Epithelial cell of esophagus (primary cell): ENCODE measurements around the gene ARFGEF3.

Experiments used
- DNase-seq: peaks from one replicate; pipeline ENCODE4 v3.0.0; 2010; ENCODE audit warnings: low read depth
- H3K4me3 ChIP-seq: 2 replicates; pipeline ENCODE4 v1.5.1; 2011; ENCODE audit warnings: mild to moderate bottlenecking, low read length, control low read depth
- CTCF ChIP-seq: IDR thresholded peaks from 2 replicates; pipeline ENCODE4 v1.5.1; 2011; ENCODE audit warnings: low read depth, mild to moderate bottlenecking, low read length, control low read depth, inconsistent platforms; ENCODE audit not compliant: insufficient read depth; ENCODE audit errors: missing control alignments

ARFGEF3 gene

GRCh38 chr6:138253731-138254130, 92.0 kb downstream of the ARFGEF3 start:
- no peak for TF ChIP-seq CTCF
- no peak for DNase-seq
- no peak overlapping the region for H3K4me3 ChIP-seq

DNA sequence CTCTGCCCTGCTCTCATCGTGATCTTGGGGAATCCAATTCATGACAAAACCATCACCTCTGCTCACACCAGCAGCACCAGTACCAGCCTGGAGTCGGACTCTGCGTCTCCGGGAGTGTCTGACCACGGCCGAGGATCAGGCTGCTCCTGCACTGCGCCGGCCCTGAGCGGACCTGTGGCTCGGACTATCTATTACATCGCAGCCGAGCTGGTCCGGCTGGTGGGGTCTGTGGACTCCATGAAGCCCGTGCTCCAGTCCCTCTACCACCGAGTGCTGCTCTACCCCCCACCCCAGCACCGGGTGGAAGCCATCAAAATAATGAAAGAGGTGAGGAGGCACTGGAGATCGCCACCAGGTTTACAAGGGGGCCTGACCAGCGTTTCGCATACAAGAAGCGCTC, 93.7 kb downstream of the ARFGEF3 start:
- DNase-seq: no peak
- TF ChIP-seq CTCF: no peak
- H3K4me3 ChIP-seq: no peak overlapping the region

- DNase-seq: no peak
- TF ChIP-seq CTCF: no peak
- H3K4me3 ChIP-seq: no peak overlapping the region
Measured at GRCh38 chr6:138257638-138258040, 95.9 kb downstream of the ARFGEF3 start.

GRCh38 chr6:138258197-138258596, 96.5 kb downstream of the ARFGEF3 start:
- no peak for TF ChIP-seq CTCF
- no peak for DNase-seq
- no peak overlapping the region for H3K4me3 ChIP-seq

DNA sequence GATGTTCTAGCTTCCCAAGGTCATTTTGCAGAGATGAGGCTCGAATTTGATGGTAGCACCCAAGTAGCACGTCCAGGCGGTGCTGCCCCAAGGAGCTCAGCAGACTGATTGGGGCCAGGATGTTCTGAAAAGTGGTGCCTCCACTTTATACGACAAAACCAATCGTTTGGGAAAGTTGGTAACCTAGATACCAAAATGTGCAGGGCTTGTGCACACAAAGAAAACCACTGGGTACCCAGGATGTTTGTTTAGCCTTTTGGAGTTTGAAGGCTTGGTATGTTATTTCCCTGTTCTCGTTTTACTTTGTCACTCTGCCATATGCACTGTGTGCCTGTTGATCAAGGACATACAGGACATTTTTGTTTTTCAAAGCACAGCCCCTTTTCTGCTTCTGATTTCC, 97.3 kb downstream of the ARFGEF3 start:
- no peak for TF ChIP-seq CTCF
- no peak overlapping the region for H3K4me3 ChIP-seq
- no peak for DNase-seq

DNA sequence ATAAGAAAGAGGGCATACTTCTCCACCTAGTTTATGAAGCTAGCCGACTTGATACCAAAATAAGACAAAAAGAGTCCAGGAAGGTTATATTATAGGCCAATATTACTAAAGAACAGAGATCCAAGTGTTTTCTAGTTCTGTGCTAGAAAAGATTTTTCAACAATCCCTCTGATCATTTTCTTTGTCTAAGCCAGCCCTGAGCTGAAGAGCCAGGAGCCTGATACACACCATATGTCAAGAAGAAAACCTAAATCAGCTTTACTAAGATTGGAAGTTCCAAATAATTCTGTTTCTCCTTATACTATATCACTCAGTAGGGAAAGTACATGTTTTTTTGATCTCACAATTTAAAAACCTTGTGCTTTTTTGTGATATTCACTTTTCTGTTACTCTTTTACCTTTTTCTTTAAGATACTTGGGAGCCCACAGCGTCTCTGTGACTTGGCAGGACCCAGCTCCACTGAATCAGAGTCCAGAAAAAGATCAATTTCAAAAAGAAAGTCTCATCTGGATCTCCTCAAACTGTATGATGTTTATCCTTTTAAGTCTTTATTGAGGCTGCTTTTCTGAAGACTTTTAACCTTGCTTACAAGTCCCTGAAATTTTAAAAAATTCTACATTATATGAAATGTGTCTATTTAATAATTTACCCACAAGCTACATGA, 99.5 kb downstream of the ARFGEF3 start:
- DNase-seq: no peak
- TF ChIP-seq CTCF: no peak
- H3K4me3 ChIP-seq: no peak overlapping the region

GRCh38 chr6:138263963-138264362, 102.2 kb downstream of the ARFGEF3 start:
- no peak for DNase-seq
- no peak for TF ChIP-seq CTCF
- H3K4me3 ChIP-seq: no peak overlapping the region
